ENCODE results near the gene MYO3A. TPM values are rescaled to one million over a fixed set of nuclear protein-coding genes. Genes with fewer than 3 reads are reported as not detected.

Gene MYO3A
- total and polyA plus RNA-seq, 12 donors, result 0.14 to 1.3 (median 0.50) TPM; not detected in 8

DNA sequence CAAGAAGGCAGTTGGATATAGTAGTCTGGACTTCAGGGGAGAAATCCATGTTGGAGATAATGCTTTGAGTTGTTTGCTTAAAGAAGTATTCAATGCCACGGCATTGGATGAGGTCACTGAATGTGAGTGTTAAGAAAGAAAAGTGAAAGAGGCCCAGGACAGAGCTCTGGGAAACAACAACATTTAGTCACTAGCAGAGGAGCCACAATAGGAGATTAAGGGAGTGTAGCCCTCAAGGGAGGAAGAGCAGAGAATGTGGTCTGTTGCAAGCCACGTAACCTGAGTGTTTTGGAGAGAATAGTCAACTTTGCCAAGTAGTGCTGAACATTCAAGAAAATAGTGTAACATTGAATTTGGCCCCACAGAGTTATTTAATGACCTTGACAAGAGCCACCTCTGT, 114.7 kb downstream of the MYO3A start:
- Histone ChIP-seq H3K9me3 (replicated peaks in 1 of 3) (no peaks in the 10 kb centered on the region), H3K36me3 (replicated peaks in 1 of 2) (no peaks in the 10 kb centered on the region), H3K27me3 (no peaks in the 10 kb centered on the region), H3K4me1 (replicated peaks in 1 of 2) (no peaks in the 10 kb centered on the region), H3K27ac (no peak overlapping the region), H3K4me3 (no peak overlapping the region)
- WGBS, 4 donors, result 63 to 71% (median 68%) methylated on average over 2 of the region's 2 CpGs
- no peak for TF ChIP-seq POLR2A (IDR thresholded peaks at IDR 0.05)
- TF ChIP-seq, protein P1, sequence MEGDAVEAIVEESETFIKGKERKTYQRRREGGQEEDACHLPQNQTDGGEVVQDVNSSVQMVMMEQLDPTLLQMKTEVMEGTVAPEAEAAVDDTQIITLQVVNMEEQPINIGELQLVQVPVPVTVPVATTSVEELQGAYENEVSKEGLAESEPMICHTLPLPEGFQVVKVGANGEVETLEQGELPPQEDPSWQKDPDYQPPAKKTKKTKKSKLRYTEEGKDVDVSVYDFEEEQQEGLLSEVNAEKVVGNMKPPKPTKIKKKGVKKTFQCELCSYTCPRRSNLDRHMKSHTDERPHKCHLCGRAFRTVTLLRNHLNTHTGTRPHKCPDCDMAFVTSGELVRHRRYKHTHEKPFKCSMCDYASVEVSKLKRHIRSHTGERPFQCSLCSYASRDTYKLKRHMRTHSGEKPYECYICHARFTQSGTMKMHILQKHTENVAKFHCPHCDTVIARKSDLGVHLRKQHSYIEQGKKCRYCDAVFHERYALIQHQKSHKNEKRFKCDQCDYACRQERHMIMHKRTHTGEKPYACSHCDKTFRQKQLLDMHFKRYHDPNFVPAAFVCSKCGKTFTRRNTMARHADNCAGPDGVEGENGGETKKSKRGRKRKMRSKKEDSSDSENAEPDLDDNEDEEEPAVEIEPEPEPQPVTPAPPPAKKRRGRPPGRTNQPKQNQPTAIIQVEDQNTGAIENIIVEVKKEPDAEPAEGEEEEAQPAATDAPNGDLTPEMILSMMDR (IDR thresholded peaks at IDR 0.05), result no peak
- intact Hi-C loops (cut with DNase I), result no loop called here
- DNase-seq, result no peak

DNA sequence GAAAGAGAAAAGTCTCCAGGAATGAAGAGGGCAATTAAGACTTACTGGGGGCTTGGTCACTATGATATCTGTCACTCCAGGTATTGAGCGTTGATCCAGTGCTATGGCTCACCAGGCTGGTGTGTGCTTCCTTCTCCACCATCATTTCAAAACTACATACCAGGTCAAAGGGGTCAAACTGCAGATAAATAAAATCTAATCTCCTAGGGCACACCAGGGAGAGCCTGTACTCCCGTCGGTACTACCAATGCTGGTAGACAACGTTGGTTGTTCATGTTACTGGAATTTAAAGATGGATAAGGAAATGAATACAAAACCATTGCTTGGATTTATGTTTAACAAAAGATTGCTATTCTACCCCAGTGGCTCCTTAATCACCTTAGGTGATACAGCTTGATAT, 118.3 kb downstream of the MYO3A start:
- TF ChIP-seq, protein P1 (IDR thresholded peaks at IDR 0.05), result no peak
- TF ChIP-seq POLR2A (IDR thresholded peaks at IDR 0.05), result no peak
- Histone ChIP-seq H3K4me3 (no peak overlapping the region), H3K9me3 (replicated peaks in 1 of 3) (no peaks in the 10 kb centered on the region), H3K4me1 (replicated peaks in 1 of 2) (no peaks in the 10 kb centered on the region), H3K36me3 (replicated peaks in 1 of 2) (no peaks in the 10 kb centered on the region), H3K27ac (no peak overlapping the region), H3K27me3 (no peaks in the 10 kb centered on the region)
- WGBS, 4 donors, result 63 to 70% (median 69%) methylated on average over 4 of the region's 4 CpGs
- intact Hi-C loops (cut with DNase I), result no loop called here
- no peak for DNase-seq

- no peaks in the 10 kb centered on the region for H3K4me1 ChIP-seq (replicated peaks in 1 of 2)
- no peaks in the 10 kb centered on the region for H3K36me3 ChIP-seq (replicated peaks in 1 of 2)
- no peak overlapping the region for H3K27ac ChIP-seq
- intact Hi-C loops (cut with DNase I), result no loop called here
- DNase-seq, result no peak
- 67 to 75% (median 70%) methylated on average over 1 of the region's 1 CpG for WGBS, 4 donors
- no peaks in the 10 kb centered on the region for H3K27me3 ChIP-seq
- no peaks in the 10 kb centered on the region for H3K9me3 ChIP-seq (replicated peaks in 1 of 3)
- no peak overlapping the region for H3K4me3 ChIP-seq
- TF ChIP-seq POLR2A (IDR thresholded peaks at IDR 0.05), result no peak
- TF ChIP-seq, protein P1 (IDR thresholded peaks at IDR 0.05), result no peak
These were observed 123.4 kb downstream of the MYO3A start for GRCh38 chr10:26057466-26057865.

DNA sequence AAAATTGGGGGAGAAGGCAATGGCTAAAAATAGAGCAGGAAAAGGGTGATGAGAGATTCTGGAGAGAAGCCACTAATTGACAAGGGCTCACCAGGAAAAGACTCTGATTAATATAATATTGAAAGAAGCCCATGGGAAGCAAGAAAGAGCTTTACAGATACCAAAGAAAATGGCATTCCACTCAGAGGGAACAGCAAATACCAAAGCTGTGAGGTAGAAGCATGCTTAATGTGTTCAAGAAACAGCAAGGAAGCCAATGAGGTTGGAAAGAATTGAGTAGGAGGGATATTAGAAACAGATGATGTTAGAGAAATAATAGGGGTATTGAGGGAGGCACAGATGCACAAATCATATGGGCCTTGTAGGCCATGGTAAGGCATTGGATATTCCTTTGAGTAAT, 130.1 kb downstream of the MYO3A start:
- no peaks in the 10 kb centered on the region for H3K9me3 ChIP-seq (replicated peaks in 1 of 3)
- TF ChIP-seq, protein P1 (IDR thresholded peaks at IDR 0.05), result no peak
- TF ChIP-seq POLR2A (IDR thresholded peaks at IDR 0.05), result no peak
- no peak for DNase-seq
- intact Hi-C loops (cut with DNase I), result no loop called here
- H3K4me1 ChIP-seq (replicated peaks in 1 of 2), result no peaks in the 10 kb centered on the region
- H3K4me3 ChIP-seq, result no peak overlapping the region
- no peak overlapping the region for H3K27ac ChIP-seq
- H3K36me3 ChIP-seq (replicated peaks in 1 of 2), result no peaks in the 10 kb centered on the region
- no peaks in the 10 kb centered on the region for H3K27me3 ChIP-seq
